Osteoblast (primary cell): Measurements from ENCODE around the gene CTNNA2. TPM values are rescaled to one million over a fixed set of nuclear protein-coding genes. Genes with fewer than 3 reads are reported as not detected.

Experiments used
- DNase-seq: peaks from one replicate; pipeline ENCODE4 v3.0.0; 2011; ENCODE audit warnings: low spot score, mixed read lengths; ENCODE audit not compliant: insufficient read length; ENCODE audit errors: missing footprints
- H2AFZ ChIP-seq: 2 replicates; pipeline ENCODE4 v1.6.0; 2011; ENCODE audit warnings: mild to moderate bottlenecking, low read length
- H3K27ac ChIP-seq: 2 replicates; pipeline ENCODE4 v1.5.1; 2011; ENCODE audit warnings: mild to moderate bottlenecking, low read depth, low read length, moderate library complexity
- H3K27me3 ChIP-seq: 2 replicates; pipeline ENCODE4 v1.6.0; 2012; ENCODE audit warnings: mild to moderate bottlenecking, control low read depth, inconsistent platforms, low read length, moderate library complexity; ENCODE audit not compliant: insufficient read depth
- H3K36me3 ChIP-seq: 2 replicates; pipeline ENCODE4 v1.5.1; 2011; ENCODE audit warnings: mild to moderate bottlenecking, low read length, control low read depth, moderate library complexity; ENCODE audit not compliant: insufficient read depth
- H3K4me1 ChIP-seq: 2 replicates; pipeline ENCODE4 v1.5.1; 2011; ENCODE audit warnings: mild to moderate bottlenecking, low read length, control low read depth, moderate library complexity; ENCODE audit not compliant: insufficient read depth
- H3K4me2 ChIP-seq: 2 replicates; pipeline ENCODE4 v1.6.0; 2011; ENCODE audit warnings: mild to moderate bottlenecking, low read length; ENCODE audit not compliant: insufficient read depth
- H3K4me3 ChIP-seq: fragments of 200-600 bp; sonication (generic); 3 replicates; pipeline ENCODE4 v1.5.1; 2012; ENCODE audit warnings: mild to moderate bottlenecking, low read length, inconsistent platforms; ENCODE audit not compliant: insufficient read depth
- H3K79me2 ChIP-seq: 2 replicates; pipeline ENCODE4 v1.6.0; 2012; ENCODE audit warnings: mild to moderate bottlenecking, low read length, control low read depth, inconsistent platforms; ENCODE audit not compliant: insufficient read depth
- H3K9me3 ChIP-seq: 2 replicates; pipeline ENCODE4 v1.5.1; 2011; ENCODE audit warnings: low read depth, low read length, control low read depth
- H4K20me1 ChIP-seq: 2 replicates; pipeline ENCODE4 v1.6.0; 2012; ENCODE audit warnings: mild to moderate bottlenecking, low read length, control low read depth; ENCODE audit not compliant: insufficient read depth
- total RNA-seq: library from RNA; depleted of rRNA; stranded (reverse); fragments of >200 nt; gene quantifications from 2 replicates; pipeline ENCODE4 v1.2.3, GENCODE V29; 2012
- TF ChIP-seq, protein P1 (sequence below): IDR thresholded peaks from 2 replicates; pipeline ENCODE4 v1.5.1; 2011; ENCODE audit warnings: mild to moderate bottlenecking, low read depth, low read length, moderate library complexity; ENCODE audit errors: extremely low read depth

The CTNNA2 gene
- total RNA-seq, 1 donor = not detected

- H3K27ac ChIP-seq = no peak overlapping the region
- no peak overlapping the region for H2AFZ ChIP-seq
- H3K9me3 ChIP-seq = no peaks in the 10 kb centered on the region
- H3K4me2 ChIP-seq = no peak overlapping the region
- no peaks in the 10 kb centered on the region for H3K27me3 ChIP-seq
- H3K79me2 ChIP-seq = no peaks in the 10 kb centered on the region
- no peak overlapping the region for H3K4me3 ChIP-seq
- TF ChIP-seq, protein P1, sequence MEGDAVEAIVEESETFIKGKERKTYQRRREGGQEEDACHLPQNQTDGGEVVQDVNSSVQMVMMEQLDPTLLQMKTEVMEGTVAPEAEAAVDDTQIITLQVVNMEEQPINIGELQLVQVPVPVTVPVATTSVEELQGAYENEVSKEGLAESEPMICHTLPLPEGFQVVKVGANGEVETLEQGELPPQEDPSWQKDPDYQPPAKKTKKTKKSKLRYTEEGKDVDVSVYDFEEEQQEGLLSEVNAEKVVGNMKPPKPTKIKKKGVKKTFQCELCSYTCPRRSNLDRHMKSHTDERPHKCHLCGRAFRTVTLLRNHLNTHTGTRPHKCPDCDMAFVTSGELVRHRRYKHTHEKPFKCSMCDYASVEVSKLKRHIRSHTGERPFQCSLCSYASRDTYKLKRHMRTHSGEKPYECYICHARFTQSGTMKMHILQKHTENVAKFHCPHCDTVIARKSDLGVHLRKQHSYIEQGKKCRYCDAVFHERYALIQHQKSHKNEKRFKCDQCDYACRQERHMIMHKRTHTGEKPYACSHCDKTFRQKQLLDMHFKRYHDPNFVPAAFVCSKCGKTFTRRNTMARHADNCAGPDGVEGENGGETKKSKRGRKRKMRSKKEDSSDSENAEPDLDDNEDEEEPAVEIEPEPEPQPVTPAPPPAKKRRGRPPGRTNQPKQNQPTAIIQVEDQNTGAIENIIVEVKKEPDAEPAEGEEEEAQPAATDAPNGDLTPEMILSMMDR = no peak
- H3K36me3 ChIP-seq = no peaks in the 10 kb centered on the region
- no peak for DNase-seq
- H4K20me1 ChIP-seq = no peaks in the 10 kb centered on the region
- H3K4me1 ChIP-seq = peaks cover 7% of the 10 kb centered on the region
Measured at GRCh38 chr2:80496346-80496745, 983.5 kb downstream of the CTNNA2 start.

GRCh38 chr2:80496775-80497174 lies 983.9 kb downstream of the CTNNA2 start:
- peaks cover 7% of the 10 kb centered on the region for H3K4me1 ChIP-seq
- DNase-seq = no peak
- TF ChIP-seq, protein P1 = no peak
- no peak overlapping the region for H3K4me3 ChIP-seq
- peak overlapping the region; percentile 2 for H3K4me2 ChIP-seq
- H3K27ac ChIP-seq = no peak overlapping the region
- H4K20me1 ChIP-seq = no peaks in the 10 kb centered on the region
- H3K9me3 ChIP-seq = no peaks in the 10 kb centered on the region
- no peaks in the 10 kb centered on the region for H3K36me3 ChIP-seq
- no peaks in the 10 kb centered on the region for H3K27me3 ChIP-seq
- no peaks in the 10 kb centered on the region for H3K79me2 ChIP-seq
- no peak overlapping the region for H2AFZ ChIP-seq

DNA sequence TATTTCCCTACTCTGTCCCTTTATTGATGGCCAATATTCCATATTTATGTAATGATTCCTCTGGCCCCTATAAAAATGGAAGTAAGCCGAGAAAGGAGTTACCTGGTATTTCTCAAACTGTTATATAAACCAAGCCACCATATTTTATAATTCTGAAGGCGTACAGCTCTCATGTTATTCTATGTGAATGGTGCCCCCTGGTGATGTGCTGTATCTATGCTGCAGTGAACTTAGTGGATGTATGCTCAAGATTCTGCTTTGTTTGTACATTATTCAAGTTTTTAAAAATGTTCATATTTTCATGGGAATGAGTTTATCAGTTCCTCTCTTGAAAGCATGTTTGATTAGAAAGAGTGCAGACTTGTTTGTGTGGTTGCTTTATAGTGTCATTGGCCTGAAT lies 986.2 kb downstream of the CTNNA2 start:
- Histone ChIP-seq H3K27me3 (no peaks in the 10 kb centered on the region), H3K9me3 (no peaks in the 10 kb centered on the region), H3K36me3 (no peaks in the 10 kb centered on the region), H3K4me1 (peaks cover 7% of the 10 kb centered on the region), H2AFZ (peak overlapping the region; percentile 16), H3K4me2 (no peak overlapping the region), H3K4me3 (no peak overlapping the region), H3K27ac (no peak overlapping the region), H3K79me2 (no peaks in the 10 kb centered on the region), H4K20me1 (no peaks in the 10 kb centered on the region)
- TF ChIP-seq, protein P1 = peak; percentile 70
- DNase-seq = no peak

- Histone ChIP-seq H3K79me2 (no peaks in the 10 kb centered on the region), H3K36me3 (no peaks in the 10 kb centered on the region), H2AFZ (no peak overlapping the region), H3K4me2 (no peak overlapping the region), H3K4me3 (no peak overlapping the region), H3K27ac (no peak overlapping the region), H4K20me1 (no peaks in the 10 kb centered on the region), H3K4me1 (peaks cover 4% of the 10 kb centered on the region), H3K9me3 (no peaks in the 10 kb centered on the region), H3K27me3 (no peaks in the 10 kb centered on the region)
- TF ChIP-seq, protein P1 = no peak
- DNase-seq = no peak
Measured at GRCh38 chr2:80501874-80502624, 989.2 kb downstream of the CTNNA2 start.
